Type B pancreatic cell (in vitro differentiated cells): ENCODE results near the gene PRKCE. TPM values are rescaled to one million over a fixed set of nuclear protein-coding genes. Genes with fewer than 3 reads are reported as not detected.

Source experiments
- DNase-seq: peaks from one replicate; pipeline ENCODE4 v3.0.0; 2021; ENCODE audit warnings: mixed read lengths; ENCODE audit not compliant: unreplicated experiment; ENCODE audit errors: extremely low spot score
- H3K27ac Mint-ChIP-seq: 2 replicates; pipeline ENCODE4 v1.8.0; 2021; ENCODE audit warnings: mild to moderate bottlenecking, mixed read lengths
- H3K27me3 Mint-ChIP-seq: 2 replicates; pipeline ENCODE4 v1.8.0; 2021; ENCODE audit warnings: mixed read lengths
- H3K36me3 Mint-ChIP-seq: 2 replicates; pipeline ENCODE4 v1.8.0; 2021; ENCODE audit warnings: mixed read lengths
- H3K4me1 Mint-ChIP-seq: one replicate; pipeline ENCODE4 v1.8.0; 2021; ENCODE audit warnings: mixed read lengths; ENCODE audit not compliant: unreplicated experiment
- H3K4me3 Mint-ChIP-seq: 2 replicates; pipeline ENCODE4 v1.8.0; 2021; ENCODE audit warnings: mild to moderate bottlenecking, mixed read lengths
- H3K9me3 Mint-ChIP-seq: 2 replicates; pipeline ENCODE4 v1.8.0; 2021; ENCODE audit warnings: mixed read lengths
- total RNA-seq: library from RNA; stranded (reverse); gene quantifications from 2 replicates; pipeline ENCODE4 v1.2.1, GENCODE V29; 2021; ENCODE audit warnings: low replicate concordance
- TF ChIP-seq, protein P1 (sequence below): fragments of 200-600 bp; sonication (generic); conservative IDR thresholded peaks from 2 replicates; pipeline ENCODE4 v1.5.0; 2021; ENCODE audit warnings: antibody characterized with exemption, mild to moderate bottlenecking

PRKCE gene
- total RNA-seq, 1 donor from 2014 or later: 21.2 TPM

DNA sequence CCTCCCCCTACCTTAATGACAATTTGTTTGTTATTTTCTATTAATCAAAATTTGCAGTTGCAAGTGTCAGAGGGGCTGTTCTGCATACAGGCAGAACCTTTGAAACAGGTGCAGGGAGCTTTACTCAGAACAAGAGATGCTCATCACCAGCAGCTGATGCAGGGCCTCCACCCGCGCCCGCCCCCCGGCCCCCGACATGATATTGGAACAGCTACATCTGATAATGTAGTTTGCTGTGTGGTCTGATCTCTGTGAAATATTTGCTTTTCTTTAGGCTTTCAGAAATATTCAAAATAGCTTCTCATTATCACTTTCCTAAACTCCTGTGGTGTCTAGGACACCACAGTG is 130.0 kb downstream of the PRKCE start:
- H3K4me3 Mint-ChIP-seq: no peak overlapping the region
- H3K27me3 Mint-ChIP-seq: no peaks in the 10 kb centered on the region
- TF ChIP-seq, protein P1, sequence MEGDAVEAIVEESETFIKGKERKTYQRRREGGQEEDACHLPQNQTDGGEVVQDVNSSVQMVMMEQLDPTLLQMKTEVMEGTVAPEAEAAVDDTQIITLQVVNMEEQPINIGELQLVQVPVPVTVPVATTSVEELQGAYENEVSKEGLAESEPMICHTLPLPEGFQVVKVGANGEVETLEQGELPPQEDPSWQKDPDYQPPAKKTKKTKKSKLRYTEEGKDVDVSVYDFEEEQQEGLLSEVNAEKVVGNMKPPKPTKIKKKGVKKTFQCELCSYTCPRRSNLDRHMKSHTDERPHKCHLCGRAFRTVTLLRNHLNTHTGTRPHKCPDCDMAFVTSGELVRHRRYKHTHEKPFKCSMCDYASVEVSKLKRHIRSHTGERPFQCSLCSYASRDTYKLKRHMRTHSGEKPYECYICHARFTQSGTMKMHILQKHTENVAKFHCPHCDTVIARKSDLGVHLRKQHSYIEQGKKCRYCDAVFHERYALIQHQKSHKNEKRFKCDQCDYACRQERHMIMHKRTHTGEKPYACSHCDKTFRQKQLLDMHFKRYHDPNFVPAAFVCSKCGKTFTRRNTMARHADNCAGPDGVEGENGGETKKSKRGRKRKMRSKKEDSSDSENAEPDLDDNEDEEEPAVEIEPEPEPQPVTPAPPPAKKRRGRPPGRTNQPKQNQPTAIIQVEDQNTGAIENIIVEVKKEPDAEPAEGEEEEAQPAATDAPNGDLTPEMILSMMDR: no peak

DNA sequence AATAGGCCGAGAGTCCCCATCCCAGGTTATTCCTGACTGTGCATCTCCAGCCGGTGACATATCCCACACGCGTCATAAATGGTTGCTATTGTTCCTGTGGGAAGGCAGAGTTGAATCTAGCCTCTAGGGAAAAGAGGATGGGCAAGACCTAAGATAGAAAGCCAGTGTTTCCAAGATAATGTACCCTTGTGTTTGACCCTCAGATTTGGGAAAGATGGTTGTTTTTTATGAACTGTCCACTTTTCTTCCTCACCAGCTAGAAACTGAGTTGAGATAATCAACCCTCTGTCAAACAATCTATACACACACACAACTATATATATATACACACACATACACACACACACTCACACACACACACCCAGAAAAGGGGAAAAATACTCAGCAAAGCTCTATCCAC is 131.0 kb downstream of the PRKCE start:
- Mint-ChIP-seq H3K4me1 (peaks cover 5% of the 10 kb centered on the region), H3K27ac (no peak overlapping the region), H3K4me3 (no peak overlapping the region), H3K9me3 (no peaks in the 10 kb centered on the region), H3K36me3 (no peaks in the 10 kb centered on the region), H3K27me3 (no peaks in the 10 kb centered on the region)
- TF ChIP-seq, protein P1: no peak
- no peak for DNase-seq

More for the DNA sequence above, 130.0 kb downstream of the PRKCE start:
- Mint-ChIP-seq H3K36me3 (no peaks in the 10 kb centered on the region), H3K4me1 (peaks cover 9% of the 10 kb centered on the region), H3K27ac (no peak overlapping the region), H3K9me3 (no peaks in the 10 kb centered on the region)
- no peak for DNase-seq

DNA sequence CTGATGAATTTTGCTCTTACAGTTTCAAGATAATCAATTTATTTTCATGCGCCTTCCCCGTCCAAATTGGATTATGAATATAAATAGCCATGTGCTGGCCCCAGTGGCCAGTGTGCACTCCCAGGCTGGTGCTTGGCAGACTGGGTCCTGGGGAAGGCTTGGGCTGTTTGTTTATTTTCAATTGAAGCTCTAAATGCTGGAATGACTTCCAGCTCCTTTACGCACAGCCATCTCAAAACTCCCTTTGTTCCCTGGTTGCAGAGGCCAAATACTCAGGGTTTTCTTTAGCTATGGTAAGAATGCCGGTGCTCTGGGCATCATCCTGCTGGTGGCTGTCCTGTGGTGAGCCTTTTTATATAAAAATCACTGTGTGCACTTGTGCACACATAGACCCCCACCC is 131.5 kb downstream of the PRKCE start:
- Mint-ChIP-seq H3K4me3 (no peak overlapping the region), H3K4me1 (peaks cover 10% of the 10 kb centered on the region), H3K36me3 (no peaks in the 10 kb centered on the region), H3K27me3 (peaks cover 5% of the 10 kb centered on the region), H3K9me3 (no peaks in the 10 kb centered on the region), H3K27ac (no peak overlapping the region)
- TF ChIP-seq, protein P1: no peak
- no peak for DNase-seq

DNA sequence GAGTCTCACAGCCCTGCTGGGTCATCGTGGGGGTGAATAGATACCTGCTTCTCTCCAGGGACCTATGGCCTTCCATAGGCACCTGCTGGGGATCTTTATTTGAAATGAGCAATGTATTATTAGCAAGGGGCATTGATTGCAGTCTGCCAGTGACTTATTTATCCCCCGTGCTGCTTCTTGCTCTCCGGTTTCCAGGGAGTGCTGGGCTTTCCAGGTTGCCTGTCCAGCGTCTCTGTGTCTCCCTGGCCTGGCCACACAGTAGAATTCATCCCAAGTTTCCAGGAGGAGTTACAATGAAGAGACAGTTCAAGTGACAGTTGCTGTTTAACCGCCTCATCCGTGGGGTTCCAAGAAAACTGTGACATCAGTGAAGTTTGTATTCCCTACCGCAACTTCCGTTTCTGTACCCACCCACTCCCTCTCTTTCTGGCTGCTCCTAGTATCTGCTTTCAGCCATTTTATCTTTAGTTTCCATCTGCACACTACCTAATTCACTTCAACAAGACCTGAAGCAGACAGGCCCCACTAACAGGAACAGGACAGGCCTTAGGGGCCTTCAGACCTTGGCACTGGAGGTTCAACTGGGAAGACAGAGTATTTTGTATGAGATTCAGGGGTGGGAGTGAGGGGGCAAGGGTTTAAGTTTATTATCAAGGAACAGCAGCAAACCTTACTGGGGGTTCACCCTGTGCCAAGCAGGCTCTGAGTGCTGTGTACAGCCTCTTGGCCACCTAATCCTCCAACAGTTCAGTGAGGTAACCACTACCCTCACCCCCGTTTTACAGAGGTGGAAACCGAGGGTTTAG is 134.8 kb downstream of the PRKCE start:
- Mint-ChIP-seq H3K27me3 (peaks cover 15% of the 10 kb centered on the region), H3K9me3 (no peaks in the 10 kb centered on the region), H3K4me3 (no peak overlapping the region), H3K27ac (no peak overlapping the region), H3K4me1 (peaks cover 27% of the 10 kb centered on the region), H3K36me3 (no peaks in the 10 kb centered on the region)
- TF ChIP-seq, protein P1: no peak
- DNase-seq: no peak

DNA sequence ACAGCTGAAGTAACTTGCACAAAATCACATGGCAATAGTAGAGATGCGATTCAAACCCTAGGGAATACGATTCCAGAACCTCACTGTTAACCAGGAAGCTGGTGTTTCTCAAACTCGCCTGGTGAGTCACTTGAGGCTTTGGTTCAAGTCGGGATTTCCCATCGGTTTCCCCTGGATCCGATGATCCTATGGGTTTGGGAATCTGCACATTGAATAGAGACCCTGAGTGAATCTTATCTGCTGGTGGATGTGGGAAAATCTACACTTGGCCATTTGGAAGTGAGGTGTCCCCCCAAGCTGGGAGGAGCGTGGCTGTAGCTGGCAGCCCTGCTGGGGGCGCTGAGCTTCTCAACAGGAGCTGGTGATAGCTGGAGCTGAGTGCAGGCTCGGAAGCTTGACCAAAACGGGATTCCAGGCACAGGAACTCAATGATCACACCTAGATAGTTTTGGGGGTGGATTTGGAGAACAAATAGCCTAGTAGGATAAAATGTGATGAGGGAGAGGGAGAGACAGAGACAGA is 135.4 kb downstream of the PRKCE start:
- Mint-ChIP-seq H3K27ac (no peak overlapping the region), H3K36me3 (no peaks in the 10 kb centered on the region), H3K4me3 (no peak overlapping the region), H3K4me1 (peaks cover 27% of the 10 kb centered on the region), H3K27me3 (peaks cover 15% of the 10 kb centered on the region), H3K9me3 (no peaks in the 10 kb centered on the region)
- TF ChIP-seq, protein P1: no peak
- DNase-seq: no peak
